Activated CD8-positive, alpha-beta memory T cell treated with anti-CD3 and anti-CD28 coated beads for 24 hours (primary cell): ENCODE results near the gene MOAP1.
"Not testable (repeated sequence)": the region's sequence is repeated elsewhere in the genome, so short reads cannot be mapped to it uniquely, and the experiment has no call there.

Experiments used
- DNase-seq: peaks from one replicate; pipeline ENCODE4 v3.0.0-alpha.2; 2020

The MOAP1 gene

GRCh38 chr14:93142854-93143652 lies 41.6 kb downstream of the MOAP1 start:
- DNase-seq = no peak

- no peak for DNase-seq
Measured at GRCh38 chr14:93137864-93138263, 46.8 kb downstream of the MOAP1 start.

DNA sequence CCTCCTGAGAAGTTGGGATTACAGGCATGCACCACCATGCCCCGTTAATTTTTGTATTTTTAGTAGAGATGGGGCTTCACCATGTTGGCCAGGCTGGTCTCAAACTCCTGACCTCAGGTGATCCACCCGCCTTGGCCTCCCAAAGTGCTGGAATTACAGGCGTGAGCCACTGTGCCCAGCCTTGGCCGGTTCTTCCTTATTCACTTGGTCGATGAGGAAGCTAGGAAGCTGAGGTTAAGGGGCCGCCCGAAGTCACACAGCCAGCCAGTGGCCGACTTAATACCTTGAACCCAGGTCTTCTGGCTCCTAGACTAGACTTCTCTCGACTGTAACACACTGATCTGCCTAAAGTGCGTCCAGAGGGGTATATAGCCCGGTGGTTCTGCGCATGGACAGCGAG lies 48.2 kb downstream of the MOAP1 start:
- not testable (repeated sequence) for DNase-seq

- DNase-seq = no peak
Measured at GRCh38 chr14:93136009-93136408, 48.7 kb downstream of the MOAP1 start.

DNA sequence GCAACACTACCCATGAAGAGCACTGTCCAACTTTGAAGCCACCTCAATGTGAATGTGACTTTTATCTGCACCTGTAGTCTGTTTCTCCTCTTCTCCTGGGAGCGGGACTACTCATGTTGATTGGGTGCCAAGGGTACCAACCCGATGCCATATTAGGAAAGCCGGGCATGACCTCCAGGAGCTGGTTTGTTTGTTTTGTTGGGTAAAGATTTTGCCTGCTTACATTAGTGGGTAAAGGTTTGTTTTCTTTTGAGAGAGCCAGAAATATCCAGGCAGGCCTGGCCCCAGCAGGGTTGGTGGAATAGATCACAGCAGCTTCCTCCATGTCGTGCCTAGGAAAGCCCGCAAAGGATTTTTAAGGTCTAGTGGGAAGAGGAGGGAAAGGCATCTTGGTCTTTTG lies 49.3 kb downstream of the MOAP1 start:
- DNase-seq = no peak

DNA sequence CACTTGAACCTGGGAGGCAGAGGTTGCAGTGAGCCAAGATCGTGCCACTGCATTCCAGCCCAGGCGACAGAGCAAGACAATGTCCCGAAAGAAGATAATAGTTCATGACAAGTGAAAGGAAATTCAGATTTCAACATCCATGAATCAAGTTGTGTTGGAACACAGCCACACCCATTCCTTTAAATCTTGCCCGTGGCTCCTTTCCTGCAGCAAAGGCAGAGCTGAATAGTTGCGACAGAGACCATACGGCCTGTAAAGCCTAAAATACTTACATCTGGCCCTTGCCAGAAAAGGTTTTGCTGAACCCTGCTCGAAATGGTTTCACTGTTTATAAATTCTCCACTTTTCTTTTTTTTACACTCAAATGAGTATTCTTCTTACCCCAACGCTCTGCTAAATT lies 51.2 kb downstream of the MOAP1 start:
- DNase-seq = no peak

DNA sequence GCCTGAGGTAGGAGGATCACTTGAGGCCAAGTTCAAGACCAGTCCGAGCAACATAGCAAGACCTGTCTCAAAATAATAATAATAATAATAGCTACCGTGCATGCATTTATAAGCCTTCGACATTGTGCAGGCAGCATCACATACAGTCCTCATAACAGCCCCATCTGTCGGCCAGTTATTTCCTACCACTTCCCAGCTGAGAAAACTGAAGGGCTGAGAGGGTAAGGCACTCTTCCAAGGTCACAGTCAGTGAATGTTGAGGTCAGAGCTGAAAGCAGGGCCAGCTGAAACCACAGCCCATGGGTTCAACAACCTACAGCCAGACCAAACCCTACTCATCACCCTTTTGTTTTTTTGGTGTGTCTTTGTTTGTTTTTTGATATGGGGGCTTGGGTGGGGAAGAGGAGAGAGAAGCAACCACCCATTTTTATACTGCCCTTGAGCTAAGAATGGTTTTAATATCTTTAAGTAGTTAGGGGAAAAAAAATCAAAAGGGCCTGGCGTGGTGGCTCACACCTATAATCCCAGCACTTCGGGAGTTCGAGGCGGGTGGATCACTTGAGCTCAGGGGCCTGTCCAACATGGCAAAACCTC lies 52.1 kb downstream of the MOAP1 start:
- DNase-seq = no peak
